Type B pancreatic cell (in vitro differentiated cells): ENCODE results near the gene ASB15. TPM values are rescaled to one million over a fixed set of nuclear protein-coding genes. Genes with fewer than 3 reads are reported as not detected.

Source experiments
- DNase-seq: peaks from one replicate; pipeline ENCODE4 v3.0.0; 2021; ENCODE audit warnings: mixed read lengths; ENCODE audit not compliant: unreplicated experiment; ENCODE audit errors: extremely low spot score
- H3K27ac Mint-ChIP-seq: 2 replicates; pipeline ENCODE4 v1.8.0; 2021; ENCODE audit warnings: mild to moderate bottlenecking, mixed read lengths
- H3K27me3 Mint-ChIP-seq: 2 replicates; pipeline ENCODE4 v1.8.0; 2021; ENCODE audit warnings: mixed read lengths
- H3K36me3 Mint-ChIP-seq: 2 replicates; pipeline ENCODE4 v1.8.0; 2021; ENCODE audit warnings: mixed read lengths
- H3K4me1 Mint-ChIP-seq: one replicate; pipeline ENCODE4 v1.8.0; 2021; ENCODE audit warnings: mixed read lengths; ENCODE audit not compliant: unreplicated experiment
- H3K4me3 Mint-ChIP-seq: 2 replicates; pipeline ENCODE4 v1.8.0; 2021; ENCODE audit warnings: mild to moderate bottlenecking, mixed read lengths
- H3K9me3 Mint-ChIP-seq: 2 replicates; pipeline ENCODE4 v1.8.0; 2021; ENCODE audit warnings: mixed read lengths
- CTCF ChIP-seq: fragments of 200-600 bp; sonication (generic); conservative IDR thresholded peaks from 2 replicates; pipeline ENCODE4 v1.5.0; 2021; ENCODE audit warnings: antibody characterized with exemption, mild to moderate bottlenecking
- total RNA-seq: library from RNA; stranded (reverse); gene quantifications from 2 replicates; pipeline ENCODE4 v1.2.1, GENCODE V29; 2021; ENCODE audit warnings: low replicate concordance

The ASB15 gene
- total RNA-seq, 1 donor from 2014 or later: not detected

GRCh38 chr7:123637203-123637602 is 35.6 kb downstream of the ASB15 start:
- Mint-ChIP-seq H3K36me3 (no peaks in the 10 kb centered on the region), H3K4me3 (no peak overlapping the region), H3K4me1 (peaks cover 9% of the 10 kb centered on the region), H3K9me3 (no peaks in the 10 kb centered on the region), H3K27ac (no peak overlapping the region), H3K27me3 (no peaks in the 10 kb centered on the region)
- no peak for DNase-seq
- TF ChIP-seq CTCF: peak; percentile 17

GRCh38 chr7:123637878-123638277 is 36.3 kb downstream of the ASB15 start:
- no peak for TF ChIP-seq CTCF
- no peaks in the 10 kb centered on the region for H3K27me3 Mint-ChIP-seq

GRCh38 chr7:123639631-123640030 is 38.0 kb downstream of the ASB15 start:
- no peak overlapping the region for H3K27ac Mint-ChIP-seq
- no peak overlapping the region for H3K4me3 Mint-ChIP-seq
- H3K9me3 Mint-ChIP-seq: no peaks in the 10 kb centered on the region
- TF ChIP-seq CTCF: no peak
- peaks cover 28% of the 10 kb centered on the region for H3K4me1 Mint-ChIP-seq
- no peaks in the 10 kb centered on the region for H3K27me3 Mint-ChIP-seq
- DNase-seq: no peak
- no peaks in the 10 kb centered on the region for H3K36me3 Mint-ChIP-seq

More at GRCh38 chr7:123637878-123638277, 36.3 kb downstream of the ASB15 start:
- Mint-ChIP-seq H3K4me1 (peaks cover 11% of the 10 kb centered on the region), H3K9me3 (no peaks in the 10 kb centered on the region), H3K27ac (no peak overlapping the region), H3K36me3 (no peaks in the 10 kb centered on the region), H3K4me3 (no peak overlapping the region)
- DNase-seq: no peak

GRCh38 chr7:123640583-123640982 is 39.0 kb downstream of the ASB15 start:
- DNase-seq: no peak
- Mint-ChIP-seq H3K4me1 (peaks cover 29% of the 10 kb centered on the region), H3K4me3 (no peak overlapping the region), H3K36me3 (no peaks in the 10 kb centered on the region), H3K27ac (no peak overlapping the region), H3K9me3 (no peaks in the 10 kb centered on the region), H3K27me3 (no peaks in the 10 kb centered on the region)
- TF ChIP-seq CTCF: no peak

- Mint-ChIP-seq H3K4me1 (peaks cover 32% of the 10 kb centered on the region), H3K9me3 (no peaks in the 10 kb centered on the region), H3K36me3 (no peaks in the 10 kb centered on the region), H3K27me3 (no peaks in the 10 kb centered on the region), H3K4me3 (no peak overlapping the region), H3K27ac (no peak overlapping the region)
- DNase-seq: no peak
- TF ChIP-seq CTCF: no peak
Measured at GRCh38 chr7:123641901-123642300, 40.3 kb downstream of the ASB15 start.
